Activated CD8-positive, alpha-beta memory T cell treated with anti-CD3 and anti-CD28 coated beads for 36 hours (primary cell): ENCODE data around the gene B3GNT7. TPM values are rescaled to one million over a fixed set of nuclear protein-coding genes. Genes with fewer than 3 reads are reported as not detected.
"Not testable (repeated sequence)": the region's sequence is repeated elsewhere in the genome, so short reads cannot be mapped to it uniquely, and the experiment has no call there.

Experiments
- CTCF ChIA-PET: fragments of 350-600 bp; sonication (Branson Sonifier 250); formaldehyde crosslinking; loops from one replicate; lab custom pipeline; 2021; ENCODE audit warnings: antibody characterized with exemption; lab: Charles Lee
- POLR2A ChIA-PET: fragments of 350-600 bp; sonication (Branson Sonifier 250); formaldehyde crosslinking; loops from one replicate; lab custom pipeline; 2021; ENCODE audit warnings: antibody characterized with exemption; lab: Charles Lee
- total RNA-seq, 2 experiments: library from RNA; stranded (reverse); gene quantifications; one replicate each; pipeline ENCODE4 v1.2.3, GENCODE V29; 2021

The B3GNT7 gene
- total RNA-seq, 2 experiments from 2014 or later, result 0.25 to 0.27 TPM

GRCh38 chr2:231411831-231412617 lies 16.5 kb downstream of the B3GNT7 start:
- POLR2A ChIA-PET, result no interaction called here
- CTCF ChIA-PET, result interaction anchor here (0.8 to 1.5 kb wide), 11 partner anchors 11 to 308 kb away, joined by 3 to 6 read pairs (median 3); no protein-coding TSS in a partner anchor

DNA sequence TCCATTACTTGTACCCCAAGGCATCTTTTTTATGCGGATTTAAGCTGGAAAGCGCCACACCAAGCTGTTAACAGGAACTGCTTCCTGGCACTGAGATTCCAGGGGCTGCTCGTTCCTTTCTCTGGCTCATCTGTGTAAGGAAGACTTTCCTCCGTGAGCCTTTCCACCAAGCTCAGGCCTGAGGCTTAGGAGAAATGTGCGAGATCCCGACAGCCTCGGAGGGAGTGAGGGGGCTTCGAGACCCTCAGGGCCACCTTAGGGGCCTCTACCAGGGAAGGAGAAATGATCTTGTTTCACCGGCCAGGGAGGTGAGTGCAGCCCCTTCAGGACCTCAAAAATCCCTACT lies 17.1 kb downstream of the B3GNT7 start:
- ChIA-PET POLR2A (no interaction called here), CTCF (interaction anchor here (0.8 to 1.3 kb wide), 8 partner anchors 11 to 185 kb away, joined by 3 to 6 read pairs (median 3); no protein-coding TSS in a partner anchor)

GRCh38 chr2:231413456-231413855 lies 17.9 kb downstream of the B3GNT7 start:
- ChIA-PET CTCF (no interaction called here), POLR2A (no interaction called here)

DNA sequence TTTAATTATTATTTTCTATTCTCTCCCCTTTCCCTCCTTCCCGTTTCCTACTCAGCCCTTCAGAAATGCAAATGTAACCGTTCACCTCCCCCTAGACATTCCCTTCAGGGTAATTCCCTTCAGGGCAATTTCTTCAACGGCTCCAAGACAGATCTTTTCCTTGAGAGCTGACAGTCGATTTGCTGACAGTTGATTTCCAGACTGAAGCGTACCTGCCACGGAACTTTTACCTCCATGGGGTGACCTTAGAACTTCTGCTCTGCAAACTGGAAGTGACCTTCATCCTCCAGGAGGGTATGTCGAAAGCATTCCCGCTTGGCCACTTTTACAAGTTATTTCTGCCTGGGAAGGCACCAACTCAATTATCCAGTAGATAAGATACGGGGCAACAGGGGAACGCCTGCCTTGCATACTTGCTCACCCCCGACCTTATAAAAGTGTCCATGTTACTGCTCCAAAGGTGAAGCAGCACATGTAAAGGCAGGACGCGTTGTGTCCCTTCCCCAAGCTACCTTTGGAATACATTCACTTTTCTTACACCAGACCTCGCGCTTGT lies 18.5 kb downstream of the B3GNT7 start:
- ChIA-PET POLR2A (no interaction called here), CTCF (no interaction called here)

DNA sequence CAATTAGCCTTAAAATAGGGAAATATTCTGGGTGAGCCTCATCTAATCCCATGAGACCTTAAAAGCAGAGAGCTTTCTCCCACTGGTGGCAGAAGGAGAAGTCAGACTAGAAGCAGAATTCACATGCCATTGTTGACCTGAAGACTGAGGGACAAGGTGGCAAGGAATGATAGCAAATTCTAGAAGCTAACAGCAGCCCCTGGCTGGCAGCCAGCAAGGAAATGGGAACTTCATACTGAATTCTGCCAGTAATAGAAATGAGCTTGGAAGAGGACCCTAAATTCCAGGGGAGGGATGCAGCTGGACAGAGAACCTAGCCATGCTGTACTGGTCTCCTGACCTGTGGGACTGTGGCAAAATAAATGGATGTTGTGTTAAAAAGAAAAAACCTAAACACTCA lies 19.5 kb downstream of the B3GNT7 start:
- CTCF ChIA-PET, result interaction anchor here (0.6 to 1.6 kb wide), 3 partner anchors 8 to 94 kb away, joined by 3 to 4 read pairs (median 4); no protein-coding TSS in a partner anchor
- POLR2A ChIA-PET, result no interaction called here

DNA sequence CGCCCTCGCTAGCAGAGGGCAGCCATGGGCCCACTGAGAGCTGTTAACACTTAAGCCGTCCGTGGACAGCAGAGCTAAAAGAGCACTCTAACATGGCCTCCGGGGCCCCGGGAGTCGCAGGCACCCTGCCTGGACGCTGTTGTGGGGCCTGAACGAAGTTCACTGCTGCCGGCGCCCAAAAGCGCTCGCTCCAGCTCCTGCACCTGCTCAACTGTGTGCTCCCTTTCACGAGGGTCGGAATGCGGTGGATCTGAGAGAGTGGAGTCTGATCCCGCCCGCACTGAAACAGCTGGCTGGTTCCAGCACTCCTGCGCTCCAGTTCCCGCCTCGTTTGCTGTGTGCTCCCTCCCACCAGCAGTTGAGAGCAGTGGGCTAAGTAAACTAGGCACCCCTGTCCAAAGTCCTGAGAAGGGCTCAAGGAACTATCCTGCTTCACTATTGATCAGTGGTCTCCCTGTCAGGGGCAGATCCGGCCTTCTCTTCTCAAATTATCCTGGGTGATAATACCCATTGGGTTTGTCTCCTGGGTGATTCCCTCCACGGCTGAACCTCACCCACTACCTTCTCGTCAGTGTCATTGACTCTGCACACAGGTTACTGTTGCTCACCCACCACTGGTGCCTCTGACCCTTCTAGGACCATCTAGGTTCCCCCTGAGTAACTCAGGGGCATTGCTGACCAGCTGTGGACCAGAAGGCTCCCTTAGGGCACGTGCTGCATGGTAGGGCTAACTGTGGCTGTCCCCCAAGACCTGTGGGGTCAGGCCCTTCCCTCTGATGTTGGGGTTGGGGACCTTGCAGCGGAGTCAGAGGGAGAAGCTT lies 23.5 kb downstream of the B3GNT7 start:
- CTCF ChIA-PET, result interaction anchor here (1.2 to 1.3 kb wide), 2 partner anchors 8 to 14 kb away, joined by 3 read pairs; no protein-coding TSS in a partner anchor

DNA sequence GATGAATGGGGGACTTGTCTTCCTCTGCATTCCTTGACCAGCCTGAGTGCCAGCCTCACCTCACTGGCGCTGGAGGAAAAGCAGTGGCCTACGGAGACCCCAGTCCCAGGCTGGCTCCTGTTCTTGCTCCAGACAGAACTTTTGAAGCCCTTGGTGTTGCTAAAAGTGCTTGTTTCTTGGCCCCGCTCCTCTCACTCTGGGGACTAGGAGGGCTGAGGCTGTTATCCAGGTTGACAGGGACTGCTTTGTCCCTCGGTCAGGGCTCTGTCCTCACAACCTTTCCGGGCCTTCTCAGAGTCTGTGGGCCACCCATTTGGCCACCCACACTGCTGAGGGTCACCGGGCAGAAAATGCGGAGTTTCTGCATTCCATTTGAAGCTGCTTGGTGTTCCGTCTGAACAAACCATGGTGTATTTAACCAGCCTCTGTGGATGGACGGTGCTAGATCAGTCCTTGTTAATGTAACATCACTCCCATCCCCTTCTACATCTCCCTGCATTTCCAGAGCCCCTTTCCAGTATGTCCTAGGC lies 25.6 kb downstream of the B3GNT7 start:
- POLR2A ChIA-PET, result interaction anchor here (0.6 to 0.9 kb wide), 2 partner anchors 24 to 191 kb away, joined by 3 read pairs; no protein-coding TSS in a partner anchor
- CTCF ChIA-PET, result no interaction called here

More for the DNA sequence above, 23.5 kb downstream of the B3GNT7 start:
- POLR2A ChIA-PET, result no interaction called here

GRCh38 chr2:231422056-231422455 lies 26.5 kb downstream of the B3GNT7 start:
- ChIA-PET POLR2A (no interaction called here), CTCF (no interaction called here)

DNA sequence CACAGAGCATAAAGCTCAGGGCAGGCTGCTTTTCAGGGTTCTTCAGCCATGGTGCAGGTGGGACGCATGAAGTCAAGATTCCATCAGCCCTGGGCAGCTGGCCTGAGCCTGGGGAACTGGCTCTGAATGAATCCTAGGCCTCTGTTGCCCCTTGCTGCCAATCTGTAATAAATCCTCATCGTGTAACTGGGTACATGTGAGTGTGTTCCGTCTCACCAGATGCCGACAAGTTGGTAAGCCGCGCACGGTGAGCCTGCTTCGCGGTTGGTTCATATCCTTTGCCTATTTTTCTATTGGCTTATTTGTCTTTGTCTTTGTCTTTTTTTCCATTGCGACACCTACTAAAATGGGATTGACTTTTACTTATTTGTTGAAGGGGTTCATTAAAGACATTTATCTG lies 27.7 kb downstream of the B3GNT7 start:
- POLR2A ChIA-PET, result no interaction called here
- CTCF ChIA-PET, result interaction anchor here (0.8 kb wide), 1 partner anchor 11 kb away, joined by 3 read pairs; no protein-coding TSS in a partner anchor

DNA sequence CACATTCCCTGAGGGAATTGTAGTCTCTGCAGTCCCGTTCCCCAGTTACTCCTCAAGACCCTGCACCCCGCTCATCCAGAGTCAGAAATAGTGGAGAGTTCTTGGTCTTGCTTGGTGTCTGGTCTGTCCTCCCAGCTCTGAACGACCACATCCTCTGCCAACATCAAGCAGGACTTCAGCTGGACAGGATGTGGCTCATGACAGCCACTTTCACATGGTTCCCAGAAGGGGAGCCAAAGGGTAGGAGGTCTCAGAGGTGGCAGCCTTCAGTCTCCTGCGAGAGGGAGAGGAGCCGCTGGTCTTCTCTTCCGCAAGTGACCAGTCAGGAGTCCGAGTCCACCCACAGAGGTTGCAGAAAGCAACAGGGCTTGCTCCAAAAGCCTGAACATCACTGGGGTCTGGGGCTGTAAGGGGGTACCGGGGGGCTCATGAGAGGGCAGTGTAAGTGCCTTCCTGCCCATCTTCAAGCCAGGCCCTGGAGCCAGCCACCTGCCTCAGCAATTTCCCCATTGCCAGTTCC lies 29.8 kb downstream of the B3GNT7 start:
- ChIA-PET POLR2A (interaction anchor here (0.9 to 1.9 kb wide), 2 partner anchors 28 to 39 kb away, joined by 3 to 10 read pairs; partner anchors contain the start of gene NCL), CTCF (interaction anchor here (0.6 to 2.0 kb wide), 4 partner anchors 13 to 286 kb away, joined by 3 to 8 read pairs (median 7); no protein-coding TSS in a partner anchor)

DNA sequence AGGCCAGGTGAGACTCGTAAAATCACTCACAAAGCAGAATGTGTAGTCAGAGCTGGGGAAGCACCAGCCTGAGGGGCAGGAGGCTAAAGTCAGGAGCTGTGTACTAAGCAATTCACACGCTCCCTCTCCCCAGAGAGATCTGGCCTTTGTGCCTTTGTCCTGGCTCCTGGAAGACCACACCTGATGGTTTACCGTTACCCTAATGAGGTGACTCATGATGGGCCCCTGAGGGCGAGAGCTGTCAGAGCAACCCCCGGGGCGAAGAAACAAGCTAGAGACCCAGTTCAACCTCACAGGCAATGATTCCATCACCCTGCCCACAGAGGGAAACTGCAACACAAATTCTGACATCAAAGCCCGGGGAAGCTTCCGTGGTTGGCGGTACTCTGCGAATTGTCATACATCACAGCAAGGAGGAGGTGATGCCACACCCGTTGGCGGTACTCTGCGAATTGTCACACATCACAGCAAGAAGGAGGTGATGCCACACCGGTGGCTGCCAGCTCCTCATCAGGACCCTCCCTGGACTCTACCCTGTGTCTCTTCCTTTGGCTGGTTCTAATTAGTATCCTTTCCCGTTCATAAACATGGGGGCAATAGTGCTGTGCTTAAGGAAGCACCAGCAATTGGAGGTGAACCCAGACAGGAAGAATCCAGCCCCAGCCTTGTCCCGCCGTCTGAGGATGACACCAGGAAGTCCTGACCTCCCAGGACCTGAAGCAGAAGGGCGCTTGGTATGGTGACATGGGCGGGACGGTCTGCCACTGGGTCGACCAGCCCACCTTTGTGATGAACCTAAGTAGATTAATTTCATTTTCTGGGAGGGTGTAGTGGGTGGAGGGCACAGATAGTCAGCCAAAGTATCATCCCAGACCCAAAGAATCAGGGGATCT lies 30.5 kb downstream of the B3GNT7 start:
- ChIA-PET CTCF (interaction anchor here (1.5 to 2.0 kb wide), 3 partner anchors 14 to 26 kb away, joined by 6 to 8 read pairs (median 8); no protein-coding TSS in a partner anchor), POLR2A (interaction anchor here (0.9 to 1.9 kb wide), 2 partner anchors 27 to 39 kb away, joined by 3 to 10 read pairs; partner anchors contain the start of gene NCL)

DNA sequence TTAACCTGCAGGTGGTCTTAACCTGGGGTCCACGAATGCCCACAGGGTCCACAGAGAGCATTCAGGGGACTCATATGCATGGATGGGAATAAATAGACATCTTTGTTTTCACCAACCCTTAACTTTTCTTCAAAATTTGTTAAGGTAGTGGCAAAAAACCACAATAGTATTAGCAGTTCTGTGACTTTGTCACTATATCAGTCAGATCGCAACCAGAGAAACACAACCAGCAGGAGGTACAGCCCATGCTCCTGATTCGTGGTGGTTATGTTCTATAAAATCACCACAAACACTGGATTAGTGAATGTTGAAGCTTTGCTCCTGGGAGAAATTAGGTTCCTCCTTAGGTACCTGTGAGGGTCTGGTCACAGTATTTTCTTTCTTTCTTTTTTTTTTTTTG lies 31.6 kb downstream of the B3GNT7 start:
- POLR2A ChIA-PET, result interaction anchor here (1.9 kb wide), 1 partner anchor 38 kb away, joined by 10 read pairs; the partner anchor contains the start of gene NCL
- CTCF ChIA-PET, result interaction anchor here (1.5 to 2.0 kb wide), 3 partner anchors 15 to 25 kb away, joined by 6 to 8 read pairs (median 8); no protein-coding TSS in a partner anchor

- POLR2A ChIA-PET, result interaction anchor here (0.7 kb wide), 1 partner anchor 13 kb away, joined by 4 read pairs; no protein-coding TSS in a partner anchor
- CTCF ChIA-PET, result no interaction called here
Observed at GRCh38 chr2:231429152-231429551, 33.6 kb downstream of the B3GNT7 start.

DNA sequence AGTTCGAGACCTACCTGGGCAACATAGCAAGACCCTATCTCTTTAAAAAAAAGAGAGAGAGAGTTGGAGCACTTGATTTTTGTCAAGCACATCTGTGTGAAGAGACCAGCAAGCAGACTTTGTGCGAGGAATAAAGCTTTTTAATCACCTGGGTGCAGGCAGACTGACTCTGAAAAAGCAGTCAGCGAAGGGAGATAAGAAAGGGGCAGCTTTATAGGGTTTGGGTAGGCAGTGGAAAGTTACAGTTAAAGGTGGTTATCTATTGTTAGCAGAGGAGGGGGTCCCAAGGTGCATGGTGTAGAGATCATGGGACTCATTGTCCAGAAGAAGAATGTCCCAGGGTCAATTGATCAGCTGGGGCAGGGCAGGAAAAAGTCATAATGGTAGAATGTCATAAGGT lies 34.4 kb downstream of the B3GNT7 start:
- ChIA-PET CTCF (no interaction called here), POLR2A (no interaction called here)

- POLR2A ChIA-PET, CTCF ChIA-PET: not testable (repeated sequence)
Observed at GRCh38 chr2:231430437-231430836, 34.9 kb downstream of the B3GNT7 start.

- POLR2A ChIA-PET, result no interaction called here
Observed at GRCh38 chr2:231431606-231432005, 36.1 kb downstream of the B3GNT7 start.

DNA sequence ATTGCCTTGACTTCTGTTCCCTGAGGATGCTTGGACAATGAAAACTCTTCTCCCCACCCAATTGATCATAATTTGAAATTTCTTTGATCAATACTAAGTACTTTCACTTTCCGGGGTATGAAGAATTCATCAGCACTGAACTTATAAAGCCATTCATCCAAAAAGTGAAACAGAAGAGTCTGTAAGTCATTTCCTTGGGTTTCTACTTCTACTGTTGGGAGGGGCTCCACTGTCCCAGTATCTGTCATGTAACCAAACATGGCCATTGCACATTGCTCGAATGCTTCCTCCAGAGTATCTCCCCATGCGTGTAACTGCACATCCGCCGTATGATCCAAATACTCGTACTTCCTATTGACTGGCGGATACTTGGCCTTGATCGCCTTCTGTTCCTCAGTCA lies 38.5 kb downstream of the B3GNT7 start:
- ChIA-PET CTCF (no interaction called here), POLR2A (no interaction called here)

More at GRCh38 chr2:231431606-231432005, 36.1 kb downstream of the B3GNT7 start:
- CTCF ChIA-PET, result interaction anchor here (0.6 kb wide), 1 partner anchor 170 kb away, joined by 3 read pairs; no protein-coding TSS in a partner anchor
